ENCODE data around the gene GSG1L.
"Not testable (repeated sequence)": the region's sequence is repeated elsewhere in the genome, so short reads cannot be mapped to it uniquely, and the experiment has no call there.

The GSG1L gene

DNA sequence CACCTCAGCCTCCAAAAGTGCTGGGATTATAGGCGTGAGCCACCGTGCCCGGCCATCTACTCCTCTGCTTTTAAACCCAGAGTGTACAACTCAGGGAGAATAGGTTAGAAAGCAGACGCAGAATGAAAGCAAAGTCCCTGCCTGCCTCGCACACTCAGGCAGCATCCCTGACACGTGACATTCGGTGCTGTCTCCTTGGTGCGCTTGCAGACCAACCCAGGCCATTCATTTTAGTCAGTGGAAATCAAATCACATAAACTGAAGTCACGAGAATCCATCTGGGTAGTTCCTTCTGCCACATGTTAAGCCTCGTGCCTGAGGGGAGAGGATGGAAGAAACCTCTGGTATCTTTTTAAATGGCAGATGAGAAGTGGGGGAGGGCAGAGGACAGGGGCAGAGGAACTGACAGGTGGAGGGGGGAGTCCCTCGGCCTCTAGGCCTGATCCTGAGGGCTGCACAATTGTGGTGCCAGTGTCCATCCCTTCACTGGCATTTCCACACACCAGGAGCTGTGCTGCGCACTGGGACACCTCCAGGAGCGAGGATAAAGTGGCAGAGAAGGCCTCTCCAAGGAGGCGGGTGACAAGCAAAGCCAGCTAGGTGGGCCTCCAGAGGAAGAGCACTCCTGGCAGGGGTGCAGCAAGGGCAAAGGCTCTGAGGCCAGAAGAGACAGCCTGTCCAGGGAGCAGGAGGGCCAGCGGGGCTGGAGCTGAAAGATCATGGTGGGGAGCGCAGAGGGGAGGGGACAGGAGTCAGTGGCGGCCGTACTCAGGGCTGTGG is 317.2 kb downstream of the GSG1L start:
- no peak for DNase-seq

DNA sequence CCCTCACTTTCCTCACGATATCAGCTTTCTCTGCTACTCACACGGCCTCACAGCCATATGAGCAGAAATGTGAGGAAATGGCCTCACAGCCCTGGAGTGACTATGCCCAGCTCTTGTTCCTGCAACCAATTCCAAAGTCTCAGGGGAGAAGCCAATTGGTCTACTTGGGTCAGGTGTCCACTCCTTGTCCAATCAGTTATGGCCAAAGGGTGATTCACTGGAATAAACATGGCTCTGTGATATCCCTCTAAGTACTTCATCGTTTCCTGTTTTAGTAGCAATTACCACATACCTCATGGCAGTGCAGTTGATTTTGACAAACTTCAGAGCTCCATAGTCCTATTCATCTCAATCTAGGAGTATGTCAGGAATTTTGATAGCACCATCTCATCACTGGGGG is 318.2 kb downstream of the GSG1L start:
- no peak for DNase-seq

DNA sequence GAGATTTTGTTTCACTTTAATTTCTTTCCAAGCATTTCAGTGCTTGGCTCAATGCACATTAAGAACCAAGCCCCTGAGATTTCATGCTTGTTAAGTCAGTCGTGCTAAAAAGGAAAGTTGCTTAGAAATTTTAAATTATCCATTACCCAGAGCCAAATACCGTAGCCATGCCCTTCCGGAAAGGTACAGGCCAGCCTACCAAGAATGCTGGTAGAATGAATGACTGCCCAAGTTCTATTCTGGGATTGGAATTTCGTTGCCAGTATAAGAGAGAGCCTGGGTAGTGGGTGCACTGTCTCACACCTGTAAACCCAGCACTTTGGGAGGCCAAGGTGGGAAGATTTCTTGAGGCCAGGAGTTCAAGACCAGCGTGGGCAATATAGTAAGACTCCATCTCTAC is 319.6 kb downstream of the GSG1L start:
- no peak for DNase-seq

DNA sequence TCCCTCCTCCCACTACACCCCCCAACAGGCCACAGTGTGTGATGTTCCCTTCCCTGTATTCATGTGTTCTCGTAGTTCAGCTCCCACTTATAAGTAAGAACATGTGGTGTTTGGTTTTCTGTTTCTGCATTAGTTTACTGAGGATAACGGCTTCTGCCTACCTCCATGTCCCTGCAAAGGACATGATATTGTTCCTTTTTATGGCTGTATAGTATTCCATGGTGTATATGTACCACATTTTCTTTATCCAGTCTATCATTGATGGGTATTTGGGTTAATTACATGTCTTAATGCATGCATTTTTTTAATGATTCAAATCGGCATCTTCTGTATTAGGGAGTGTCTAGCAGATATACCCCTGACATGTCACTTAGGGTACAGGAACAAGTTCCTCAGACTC is 320.5 kb downstream of the GSG1L start:
- DNase-seq = not testable (repeated sequence)

DNA sequence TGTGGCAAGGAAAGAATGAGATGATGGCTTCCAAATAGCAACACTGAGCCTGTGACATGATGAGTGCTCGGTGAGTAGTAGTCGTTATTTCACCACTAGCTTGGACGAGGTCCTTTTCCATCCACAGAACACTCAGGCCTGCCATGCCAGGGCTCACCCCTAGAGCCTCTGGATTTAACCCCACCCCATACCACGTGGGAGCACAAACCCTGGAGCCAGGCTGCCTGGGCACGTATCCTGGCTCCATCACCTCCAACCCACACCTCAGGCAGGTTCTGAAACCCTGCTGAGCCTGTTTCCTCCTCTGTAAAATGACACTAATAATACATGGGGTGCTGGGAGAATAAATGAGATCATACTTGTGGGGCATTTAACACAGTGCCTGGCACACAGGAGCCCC is 321.2 kb downstream of the GSG1L start:
- no peak for DNase-seq

DNA sequence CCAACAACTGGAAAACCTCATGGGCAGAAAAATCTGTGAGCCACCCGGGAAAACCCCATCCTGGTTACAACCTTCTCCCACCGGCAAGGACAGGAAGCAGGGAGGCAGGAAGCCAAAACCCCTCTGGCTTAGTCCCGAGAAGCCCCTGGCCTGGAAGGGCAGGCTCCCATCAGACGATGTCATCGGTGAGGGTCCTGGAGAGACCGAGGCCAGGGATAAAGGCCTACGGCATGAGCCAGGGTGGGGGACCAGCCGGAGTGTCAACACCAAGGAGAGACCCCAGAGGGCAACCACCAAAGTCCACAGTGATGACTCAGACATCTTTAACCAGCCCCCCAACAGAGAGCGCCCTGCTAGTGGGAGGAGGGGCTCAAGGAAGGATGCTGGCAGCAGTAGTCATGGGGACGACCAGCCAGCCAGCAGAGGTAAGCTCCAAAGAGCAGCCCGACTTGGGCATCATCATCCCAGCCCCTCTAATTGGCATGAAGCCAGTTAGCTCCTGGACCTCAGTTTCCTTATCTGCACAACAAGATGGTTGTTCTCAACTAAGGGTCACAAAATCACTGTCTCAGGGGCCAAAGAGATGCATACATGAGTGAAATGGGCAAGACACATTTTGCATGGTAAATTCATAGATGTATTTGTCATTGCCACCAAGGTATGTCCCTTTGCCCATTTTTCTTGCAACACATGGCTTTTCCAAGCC is 322.9 kb downstream of the GSG1L start:
- DNase-seq = no peak

DNA sequence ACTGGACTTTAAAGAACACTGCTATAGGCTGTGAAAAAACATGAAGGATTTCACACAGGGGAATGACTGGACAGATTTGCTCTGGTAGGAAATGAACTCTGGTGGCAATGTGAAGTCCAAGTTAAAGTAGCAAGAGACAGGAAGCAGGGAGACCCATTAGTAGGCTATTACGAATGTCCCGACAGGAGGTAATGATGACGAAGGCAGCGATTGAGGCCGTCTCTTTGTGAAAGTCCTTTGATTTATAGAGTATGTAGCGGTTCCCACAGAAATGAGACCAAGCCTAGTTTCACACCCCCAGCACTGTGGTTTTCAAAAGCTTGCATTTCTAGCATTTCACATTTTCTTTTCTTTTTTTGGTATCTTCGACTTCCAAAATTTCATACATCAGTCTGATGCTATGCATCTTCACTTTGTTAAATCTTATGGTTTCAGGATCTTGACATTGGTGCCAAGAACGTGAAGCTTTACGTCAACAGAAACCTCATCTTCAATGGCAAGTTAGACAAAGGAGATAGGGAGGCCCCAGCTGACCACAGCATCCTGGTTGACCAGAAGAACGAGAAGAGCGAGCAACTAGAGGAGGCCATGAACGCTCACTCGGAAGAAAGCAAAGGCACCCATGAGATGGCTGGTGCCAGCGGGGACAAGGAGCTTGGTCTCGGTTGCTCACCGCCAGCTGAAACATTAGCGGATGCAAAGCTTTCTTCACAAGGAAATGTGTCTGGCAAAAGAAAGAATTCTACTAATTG is 323.7 kb downstream of the GSG1L start:
- no peak for DNase-seq

DNA sequence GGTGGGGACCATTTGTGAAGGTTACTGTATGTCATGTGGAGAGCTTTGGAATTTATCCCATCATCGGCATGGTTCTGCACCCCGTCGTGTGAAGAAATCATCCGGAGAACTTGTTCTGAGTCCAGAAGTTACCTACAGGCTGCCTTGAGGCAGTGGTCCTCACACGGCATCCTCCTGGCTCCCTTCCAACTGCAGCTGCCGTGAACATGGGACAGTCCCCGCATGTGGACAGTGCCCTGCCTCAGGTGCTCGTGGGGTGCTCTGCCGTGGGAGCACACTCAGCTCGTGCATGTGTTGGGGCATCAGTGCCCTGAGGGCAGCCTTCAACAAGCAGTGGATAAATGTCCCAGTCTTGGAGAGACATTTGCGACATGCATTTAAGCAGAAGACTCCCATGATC is 324.9 kb downstream of the GSG1L start:
- no peak for DNase-seq

Data from activated CD4-positive, alpha-beta T cell treated with anti-CD3 and anti-CD28 coated beads for 1 hour (primary cell).